GM18499 (cell line): ENCODE results near the gene BEAN1.

Experiments
- ATAC-seq: cut with Tn5 transposase; IDR thresholded peaks from one replicate; pipeline ENCODE4 v1.9.1; 2021; ENCODE audit warnings: moderate number of reproducible peaks; ENCODE audit not compliant: insufficient read depth, unreplicated experiment

Gene BEAN1

GRCh38 chr16:66427036-66427860 is at the start of gene BEAN1:
BEAN1 (plus strand) TSS chr16:66427295; CDS start chr16:66437677, 10,382 bp downstream.
- no peak for ATAC-seq

- ATAC-seq, result no peak
Observed at GRCh38 chr16:66377324-66377723, 49.8 kb upstream of the BEAN1 start.

GRCh38 chr16:66378741-66379570 is 48.1 kb upstream of the BEAN1 start:
- ATAC-seq, result no peak

- no peak for ATAC-seq
Observed at GRCh38 chr16:66379571-66379941, 47.5 kb upstream of the BEAN1 start.

GRCh38 chr16:66380421-66380820 is 46.7 kb upstream of the BEAN1 start:
- ATAC-seq, result no peak

- ATAC-seq, result no peak
Observed at GRCh38 chr16:66381585-66382170, 45.4 kb upstream of the BEAN1 start.

GRCh38 chr16:66382171-66382965 is 44.7 kb upstream of the BEAN1 start:
- ATAC-seq, result no peak

- ATAC-seq, result no peak
Observed at GRCh38 chr16:66382966-66383299, 44.2 kb upstream of the BEAN1 start.

- ATAC-seq, result no peak
Observed at GRCh38 chr16:66383551-66383950, 43.5 kb upstream of the BEAN1 start.

GRCh38 chr16:66385415-66385814 is 41.7 kb upstream of the BEAN1 start:
- no peak for ATAC-seq

GRCh38 chr16:66386629-66387622 is 40.2 kb upstream of the BEAN1 start:
- ATAC-seq, result no peak

GRCh38 chr16:66387817-66388332 is 39.2 kb upstream of the BEAN1 start:
- ATAC-seq, result no peak

GRCh38 chr16:66388350-66389139 is 38.5 kb upstream of the BEAN1 start:
- no peak for ATAC-seq

- ATAC-seq, result no peak
Observed at GRCh38 chr16:66389256-66390176, 37.6 kb upstream of the BEAN1 start.

GRCh38 chr16:66390346-66391108 is 36.6 kb upstream of the BEAN1 start:
- ATAC-seq, result no peak
